Colonic mucosa (tissue), 4 donors: ENCODE measurements around the gene TRAPPC13. TPM values are rescaled to one million over a fixed set of nuclear protein-coding genes. Genes with fewer than 3 reads are reported as not detected.

ENCODE experiments used
- DNase-seq: peaks from one replicate; pipeline ENCODE4 v3.0.0-alpha.2; 2020
- H3K27ac ChIP-seq: fragments of 200-600 bp; one replicate; pipeline ENCODE4 v1.8.0; 2021
- H3K27me3 ChIP-seq: fragments of 200-600 bp; one replicate; pipeline ENCODE4 v1.8.0; 2021
- H3K36me3 ChIP-seq: fragments of 200-600 bp; one replicate; pipeline ENCODE4 v1.8.0; 2021
- H3K4me1 ChIP-seq: fragments of 200-600 bp; one replicate; pipeline ENCODE4 v1.8.0; 2021; ENCODE audit warnings: mild to moderate bottlenecking
- H3K4me3 ChIP-seq: fragments of 200-600 bp; one replicate; pipeline ENCODE4 v1.8.0; 2021
- H3K9ac ChIP-seq, 2 donors: one replicate each; pipeline ENCODE4 v1.7.0; 2013; ENCODE audit warnings: control low read depth in 2 of 2, low read depth in 2 of 2, low read length in 2 of 2
- H3K9me3 ChIP-seq: fragments of 200-600 bp; one replicate; pipeline ENCODE4 v1.8.0; 2021
- CTCF ChIP-seq: fragments of 200-600 bp; IDR thresholded peaks from one replicate; pipeline ENCODE4 v1.8.0; 2022; ENCODE audit warnings: antibody characterized with exemption, mild to moderate bottlenecking
- intact Hi-C: fragments of 100-400 bp; cut with DNase I; formaldehyde crosslinking; loops from one replicate; pipeline ENCODE4 v1.14.1; 2022
- total RNA-seq, 2 donors: library from RNA; stranded (reverse); fragmentation: NEBNext Ultra II Directional in 1 of 2; extraction: Animal tissue kit (Norgen Biotek cat#: 25700) in 1 of 2; gene quantifications; one replicate each; pipeline ENCODE4 v1.2.1, GENCODE V29; 2021
- donor health status: healthy.
- donor health status: DM: no; HTN: no; CAD: no.
- donor health status: DM: no; HTN: no; CAD: no.

TRAPPC13 gene
- total RNA-seq, 2 donors from 2014 or later = 20.1 to 23.6 TPM

GRCh38 chr5:65702036-65702435 is 77.2 kb downstream of the TRAPPC13 start:
- DNase-seq = no peak
- Histone ChIP-seq H3K4me1 (no peaks in the 10 kb centered on the region), H3K27ac (no peak overlapping the region), H3K9ac (no peak overlapping the region), H3K4me3 (no peak overlapping the region), H3K36me3 (no peaks in the 10 kb centered on the region), H3K9me3 (no peaks in the 10 kb centered on the region), H3K27me3 (no peaks in the 10 kb centered on the region)
- intact Hi-C loops = no loop called here
- TF ChIP-seq CTCF = no peak

GRCh38 chr5:65704621-65705239 is 79.9 kb downstream of the TRAPPC13 start:
- Histone ChIP-seq H3K9ac (no peak overlapping the region), H3K27ac (no peak overlapping the region), H3K36me3 (no peaks in the 10 kb centered on the region), H3K9me3 (no peaks in the 10 kb centered on the region), H3K4me3 (no peak overlapping the region), H3K4me1 (no peaks in the 10 kb centered on the region), H3K27me3 (no peaks in the 10 kb centered on the region)
- DNase-seq = no peak
- intact Hi-C loops = no loop called here
- TF ChIP-seq CTCF = no peak

GRCh38 chr5:65707663-65708062 is 82.8 kb downstream of the TRAPPC13 start:
- Histone ChIP-seq H3K9ac (no peak overlapping the region), H3K4me1 (no peaks in the 10 kb centered on the region), H3K36me3 (no peaks in the 10 kb centered on the region), H3K4me3 (no peak overlapping the region), H3K9me3 (no peaks in the 10 kb centered on the region), H3K27ac (no peak overlapping the region), H3K27me3 (no peaks in the 10 kb centered on the region)
- no peak for TF ChIP-seq CTCF
- DNase-seq = no peak
- intact Hi-C loops = no loop called here

DNA sequence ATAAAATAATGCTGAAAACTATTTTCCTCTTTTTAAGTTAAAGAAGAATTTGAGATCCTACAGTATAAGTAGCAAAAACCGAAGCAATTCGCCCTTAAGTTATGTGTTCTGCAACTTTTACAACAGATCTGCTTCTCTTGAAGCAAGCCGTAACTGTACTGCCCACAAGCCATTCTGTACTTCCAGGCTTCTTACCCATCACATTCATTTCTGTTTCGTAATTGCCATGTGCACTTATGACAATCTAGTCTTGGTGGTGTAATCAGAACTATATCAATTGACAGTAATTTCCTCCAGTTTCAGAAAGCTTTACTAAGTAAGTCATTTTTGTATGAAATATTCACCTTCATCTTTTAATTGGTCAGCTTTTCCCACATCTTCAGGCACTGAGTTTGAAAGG is 83.3 kb downstream of the TRAPPC13 start:
- TF ChIP-seq CTCF = no peak
- Histone ChIP-seq H3K4me3 (no peak overlapping the region), H3K4me1 (no peaks in the 10 kb centered on the region), H3K27ac (no peak overlapping the region), H3K9ac (no peak overlapping the region), H3K27me3 (no peaks in the 10 kb centered on the region), H3K9me3 (no peaks in the 10 kb centered on the region), H3K36me3 (no peaks in the 10 kb centered on the region)
- intact Hi-C loops = no loop called here
- DNase-seq = no peak

Other genes starting within 250 kb of the TRAPPC13 start
- under 1 TPM; 0.12 to 0.77 TPM for gene ADAMTS6, start 143.1 kb upstream of the TRAPPC13 start, total RNA-seq
- 10 to 100 TPM; 10.4 to 31.4 TPM for gene CENPK, start 61.9 kb upstream of the TRAPPC13 start, total RNA-seq
- 10 to 100 TPM; 23.5 to 28.2 TPM for gene PPWD1, start 61.7 kb upstream of the TRAPPC13 start, total RNA-seq
- gene TRIM23, start 694 bp upstream of the TRAPPC13 start, total RNA-seq = 1 to 10 TPM; 5.8 to 8.8 TPM
- gene SHLD3, start within 50 bp of the TRAPPC13 start, total RNA-seq = 1 to 10 TPM; 3.1 to 3.9 TPM
- 1 to 10 TPM; 3.7 to 4.4 TPM for gene SGTB, start 97.1 kb downstream of the TRAPPC13 start, total RNA-seq
- 10 to 100 TPM; 13.7 to 24.6 TPM for gene NLN, start 97.2 kb downstream of the TRAPPC13 start, total RNA-seq